ENCODE measurements around the gene TMEM200A. TPM values are rescaled to one million over a fixed set of nuclear protein-coding genes. Genes with fewer than 3 reads are reported as not detected.

Gene TMEM200A
- total and polyA plus RNA-seq, 2 of the 8 experiments (the other 6 are each of a cell fraction or from before 2014, with no cell fraction given): 6.2 to 13.9 TPM

DNA sequence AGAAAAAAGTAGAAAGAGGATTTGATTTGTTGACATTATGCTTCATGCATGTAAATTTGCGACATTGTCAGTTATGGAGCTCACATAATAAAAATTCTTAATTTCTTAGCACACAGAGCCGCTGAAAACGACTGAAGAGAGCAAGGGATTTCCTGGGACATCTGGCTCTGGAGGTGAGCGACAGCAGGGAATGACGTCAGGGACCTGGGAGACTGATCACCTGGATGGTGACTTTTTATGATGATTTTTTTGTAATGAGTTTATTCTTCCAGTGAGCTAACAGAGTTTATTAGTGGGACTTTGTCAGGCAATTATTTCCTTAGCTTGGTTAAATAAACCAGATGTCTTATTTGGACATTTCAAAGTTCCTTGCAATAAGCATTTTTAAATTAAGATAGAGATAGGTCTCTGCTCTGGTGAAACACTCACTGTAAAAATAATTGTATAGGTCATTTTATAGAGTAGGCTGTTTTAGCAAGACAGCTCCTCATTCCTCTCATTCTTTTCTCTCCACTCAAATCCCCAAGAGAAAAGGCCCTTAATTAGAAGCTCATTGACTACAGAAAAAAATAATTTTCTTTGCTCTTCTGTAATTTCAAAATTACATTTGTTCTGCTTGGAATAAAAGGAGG, 19.4 kb downstream of the TMEM200A start (continued):
- TF ChIP-seq CHD7 (IDR thresholded peaks at IDR 0.05; ENCODE audit: insufficient replicate concordance, low read length): no peak
- TF ChIP-seq RFX5 (IDR thresholded peaks at IDR 0.05; ENCODE audit: borderline replicate concordance, low read depth, low read length): no peak
- TF ChIP-seq SP1 (IDR thresholded peaks at IDR 0.05; ENCODE audit: low read depth, low read length): no peak
- TF ChIP-seq TCF12 (IDR thresholded peaks at IDR 0.05; ENCODE audit: low read depth, low read length): no peak
- TF ChIP-seq KDM1A (IDR thresholded peaks at IDR 0.05; ENCODE audit: borderline replicate concordance, low read length): no peak
- no peak for TF ChIP-seq ASH2L (IDR thresholded peaks at IDR 0.05; ENCODE audit: low read length)
- no peak for TF ChIP-seq SRF (IDR thresholded peaks at IDR 0.05; ENCODE audit: low read depth, low read length)
- no peak for TF ChIP-seq CREB1 (IDR thresholded peaks at IDR 0.05)
- no peak for TF ChIP-seq SUZ12 (IDR thresholded peaks at IDR 0.05; ENCODE audit: low read length)
- no peak for TF ChIP-seq E2F6 (IDR thresholded peaks at IDR 0.05)
